Measurements from ENCODE around the gene THSD1. TPM values are rescaled to one million over a fixed set of nuclear protein-coding genes. Genes with fewer than 3 reads are reported as not detected.
"Not testable (repeated sequence)": the region's sequence is repeated elsewhere in the genome, so short reads cannot be mapped to it uniquely, and the experiment has no call there.

THSD1 gene
- total RNA-seq, 2 donors from 2014 or later: 2.7 to 4.1 TPM

- DNase-seq (ENCODE audit: low spot score): no peak
- no peak overlapping the region for H3K27ac ChIP-seq
- H3K4me3 ChIP-seq: no peak overlapping the region
- H3K27me3 ChIP-seq (replicated peaks; ENCODE audit: insufficient read depth): no peaks in the 10 kb centered on the region
- TF ChIP-seq, protein P1, sequence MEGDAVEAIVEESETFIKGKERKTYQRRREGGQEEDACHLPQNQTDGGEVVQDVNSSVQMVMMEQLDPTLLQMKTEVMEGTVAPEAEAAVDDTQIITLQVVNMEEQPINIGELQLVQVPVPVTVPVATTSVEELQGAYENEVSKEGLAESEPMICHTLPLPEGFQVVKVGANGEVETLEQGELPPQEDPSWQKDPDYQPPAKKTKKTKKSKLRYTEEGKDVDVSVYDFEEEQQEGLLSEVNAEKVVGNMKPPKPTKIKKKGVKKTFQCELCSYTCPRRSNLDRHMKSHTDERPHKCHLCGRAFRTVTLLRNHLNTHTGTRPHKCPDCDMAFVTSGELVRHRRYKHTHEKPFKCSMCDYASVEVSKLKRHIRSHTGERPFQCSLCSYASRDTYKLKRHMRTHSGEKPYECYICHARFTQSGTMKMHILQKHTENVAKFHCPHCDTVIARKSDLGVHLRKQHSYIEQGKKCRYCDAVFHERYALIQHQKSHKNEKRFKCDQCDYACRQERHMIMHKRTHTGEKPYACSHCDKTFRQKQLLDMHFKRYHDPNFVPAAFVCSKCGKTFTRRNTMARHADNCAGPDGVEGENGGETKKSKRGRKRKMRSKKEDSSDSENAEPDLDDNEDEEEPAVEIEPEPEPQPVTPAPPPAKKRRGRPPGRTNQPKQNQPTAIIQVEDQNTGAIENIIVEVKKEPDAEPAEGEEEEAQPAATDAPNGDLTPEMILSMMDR (IDR thresholded peaks at IDR 0.05): no peak
- H3K36me3 ChIP-seq: no peaks in the 10 kb centered on the region
- ATAC-seq (ENCODE audit: insufficient number of reproducible peaks, low FRiP score, low read depth): no peak
- H3K9me3 ChIP-seq: no peaks in the 10 kb centered on the region
- no peaks in the 10 kb centered on the region for H3K4me1 ChIP-seq (ENCODE audit: control insufficient read depth in 1 of 2, low read depth in 2 of 2)
Measured at GRCh38 chr13:52374389-52374788, 31.6 kb downstream of the THSD1 start.

DNA sequence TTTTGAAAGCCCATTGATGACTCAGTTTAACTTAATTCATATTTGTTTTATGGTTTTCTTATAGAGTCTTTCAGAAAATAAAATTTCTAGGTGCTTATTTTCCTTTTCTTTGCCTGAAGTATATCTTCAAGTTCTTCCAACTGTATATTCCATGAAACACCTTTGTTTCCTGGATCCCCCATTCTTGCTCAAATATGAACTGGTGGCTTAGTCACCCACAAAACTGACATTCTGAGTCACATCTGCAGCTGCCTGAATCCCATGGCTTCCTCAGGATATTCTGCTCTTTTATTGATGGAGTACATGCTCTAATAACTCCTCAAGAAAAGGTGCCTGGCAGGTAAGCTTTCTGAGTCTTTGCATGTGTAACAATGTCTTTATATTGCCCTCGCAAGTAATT, 32.7 kb downstream of the THSD1 start:
- not testable (repeated sequence) for ATAC-seq (ENCODE audit: insufficient number of reproducible peaks, low FRiP score, low read depth); H3K27ac ChIP-seq; DNase-seq (ENCODE audit: low spot score); H3K27me3 ChIP-seq (replicated peaks; ENCODE audit: insufficient read depth); H3K9me3 ChIP-seq; H3K36me3 ChIP-seq; H3K4me3 ChIP-seq; H3K4me1 ChIP-seq (ENCODE audit: control insufficient read depth in 1 of 2, low read depth in 2 of 2)

- Histone ChIP-seq H3K9me3 (no peaks in the 10 kb centered on the region), H3K4me3 (no peak overlapping the region), H3K4me1 (ENCODE audit: control insufficient read depth in 1 of 2, low read depth in 2 of 2) (no peaks in the 10 kb centered on the region), H3K27ac (no peak overlapping the region), H3K36me3 (no peaks in the 10 kb centered on the region), H3K27me3 (replicated peaks; ENCODE audit: insufficient read depth) (no peaks in the 10 kb centered on the region)
- no peak for ATAC-seq (ENCODE audit: insufficient number of reproducible peaks, low FRiP score, low read depth)
- DNase-seq (ENCODE audit: low spot score): no peak
- TF ChIP-seq, protein P1 (IDR thresholded peaks at IDR 0.05): no peak
Measured at GRCh38 chr13:52371736-52372247, 34.2 kb downstream of the THSD1 start.

DNA sequence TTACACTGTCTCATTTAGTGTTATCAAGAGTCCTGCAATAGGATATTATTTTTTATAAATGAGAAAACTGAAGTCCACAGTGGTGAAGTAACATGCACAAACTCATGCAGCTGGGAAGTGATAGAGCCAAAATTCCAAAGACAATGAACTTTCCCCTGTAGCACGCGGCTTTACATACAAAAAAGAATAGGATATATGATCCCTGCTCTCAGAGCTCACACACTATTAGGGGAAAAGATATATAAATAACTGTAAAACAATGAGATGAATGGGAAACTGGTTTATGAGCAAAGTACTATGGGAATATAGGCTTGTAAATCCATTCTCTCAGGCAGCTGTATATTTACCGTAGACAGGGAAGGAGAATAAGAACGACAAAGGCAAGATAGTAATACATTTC, 39.7 kb downstream of the THSD1 start:
- Histone ChIP-seq H3K27me3 (replicated peaks; ENCODE audit: insufficient read depth) (no peaks in the 10 kb centered on the region), H3K4me3 (no peak overlapping the region), H3K27ac (no peak overlapping the region), H3K36me3 (no peaks in the 10 kb centered on the region), H3K9me3 (no peaks in the 10 kb centered on the region), H3K4me1 (ENCODE audit: control insufficient read depth in 1 of 2, low read depth in 2 of 2) (no peaks in the 10 kb centered on the region)
- DNase-seq (ENCODE audit: low spot score) (no peak), ATAC-seq (ENCODE audit: insufficient number of reproducible peaks, low FRiP score, low read depth) (no peak)
- TF ChIP-seq, protein P1 (IDR thresholded peaks at IDR 0.05): no peak

DNA sequence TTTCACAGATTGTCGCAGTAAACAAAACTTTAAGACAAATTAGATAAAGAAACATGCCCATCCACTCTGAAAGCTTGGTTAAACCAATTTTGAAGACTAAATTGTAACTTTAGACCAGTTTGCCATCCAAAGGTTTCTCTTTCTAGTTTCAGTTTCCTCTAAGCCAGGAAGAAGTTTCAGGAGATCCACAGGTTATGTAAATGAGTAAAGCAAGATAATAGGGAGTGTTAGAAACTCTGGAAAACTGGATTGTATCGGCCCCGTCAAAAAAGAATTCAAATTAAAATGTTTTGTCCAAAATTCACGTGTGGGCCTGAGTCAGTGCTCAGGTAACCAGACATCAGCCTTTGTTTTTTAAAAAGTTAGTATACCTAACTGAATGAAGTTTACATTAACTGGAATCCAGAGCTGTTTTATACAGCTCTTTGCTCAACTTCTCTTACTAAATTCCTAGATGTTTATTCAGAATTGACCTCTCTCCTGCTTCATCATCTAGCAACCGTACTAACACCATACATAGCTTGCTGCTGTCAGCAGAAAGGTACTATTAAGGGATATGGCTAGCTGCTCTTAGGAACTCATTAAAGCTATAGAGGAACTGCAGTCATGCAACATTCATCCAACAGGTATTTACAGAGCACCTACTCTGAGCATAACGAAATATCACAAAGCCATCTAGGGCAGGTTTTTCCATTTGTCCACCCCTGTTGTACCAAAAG, 43.6 kb downstream of the THSD1 start:
- H3K4me3 ChIP-seq; H3K27me3 ChIP-seq (replicated peaks; ENCODE audit: insufficient read depth); H3K4me1 ChIP-seq (ENCODE audit: control insufficient read depth in 1 of 2, low read depth in 2 of 2); H3K36me3 ChIP-seq; DNase-seq (ENCODE audit: low spot score); H3K9me3 ChIP-seq; ATAC-seq (ENCODE audit: insufficient number of reproducible peaks, low FRiP score, low read depth); H3K27ac ChIP-seq: not testable (repeated sequence)

- no peak overlapping the region for H3K4me3 ChIP-seq
- no peak overlapping the region for H3K27ac ChIP-seq
- no peaks in the 10 kb centered on the region for H3K9me3 ChIP-seq
- TF ChIP-seq, protein P1 (IDR thresholded peaks at IDR 0.05): no peak
- no peaks in the 10 kb centered on the region for H3K36me3 ChIP-seq
- DNase-seq (ENCODE audit: low spot score) (no peak), ATAC-seq (ENCODE audit: insufficient number of reproducible peaks, low FRiP score, low read depth) (no peak)
- H3K27me3 ChIP-seq (replicated peaks; ENCODE audit: insufficient read depth): no peaks in the 10 kb centered on the region
- no peaks in the 10 kb centered on the region for H3K4me1 ChIP-seq (ENCODE audit: control insufficient read depth in 1 of 2, low read depth in 2 of 2)
Measured at GRCh38 chr13:52361225-52361624, 44.7 kb downstream of the THSD1 start.
